BE2C (cell line): ENCODE data around the gene TMEM120B.
A peak's percentile ranks its signal among the peaks of the same experiment; 100 is the strongest.

Experiments
- DNase-seq: peaks from one replicate; pipeline ENCODE4 v3.0.0-alpha.2; 2020
- H3K27me3 ChIP-seq: fragments of 250-450 bp; sonication (Bioruptor Pico); 2 replicates; pipeline ENCODE4 v1.5.1; 2020; ENCODE audit warnings: mild to moderate bottlenecking
- H3K36me3 ChIP-seq: fragments of 250-450 bp; sonication (Bioruptor Pico); 2 replicates; pipeline ENCODE4 v1.5.1; 2020; ENCODE audit warnings: mild to moderate bottlenecking
- H3K4me1 ChIP-seq: fragments of 250-450 bp; sonication (Bioruptor Pico); 2 replicates; pipeline ENCODE4 v1.5.1; 2020
- H3K4me3 ChIP-seq: 2 replicates; pipeline ENCODE4 v1.5.1; 2011; ENCODE audit warnings: low read depth, low read length
- H3K9me3 ChIP-seq: fragments of 250-450 bp; sonication (Bioruptor Pico); 2 replicates; pipeline ENCODE4 v1.5.1; 2020
- TF ChIP-seq, protein P1 (sequence below): IDR thresholded peaks from 2 replicates; pipeline ENCODE4 v1.5.1; 2012; ENCODE audit warnings: mild to moderate bottlenecking, low read depth, low read length

Gene TMEM120B

DNA sequence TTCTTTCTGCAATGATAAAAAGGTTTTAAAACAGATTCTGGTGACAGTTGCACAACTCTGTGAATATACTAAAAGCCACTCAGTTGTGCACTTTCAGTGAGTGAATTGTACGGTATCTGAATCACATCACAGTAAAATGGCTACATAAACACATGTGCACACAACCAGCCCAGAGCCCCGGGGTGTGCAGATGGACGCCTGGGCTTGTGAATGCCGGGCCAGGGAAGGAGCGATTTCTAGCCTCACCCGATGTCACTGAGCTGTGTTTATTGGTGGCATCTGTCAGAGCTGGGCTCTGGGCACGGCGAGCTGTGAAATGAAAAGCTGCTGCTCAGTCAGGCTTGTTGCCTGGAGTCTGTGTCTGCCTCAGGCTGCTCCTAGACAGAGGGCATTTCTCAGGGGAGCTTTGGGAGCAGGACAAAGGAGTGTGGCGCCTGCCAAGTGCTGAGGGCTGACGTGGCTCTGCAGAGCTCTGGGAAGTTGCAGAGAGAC lies 55.0 kb downstream of the TMEM120B start:
- H3K4me1 ChIP-seq, result peaks cover 32% of the 10 kb centered on the region
- no peak overlapping the region for H3K4me3 ChIP-seq
- H3K36me3 ChIP-seq, result peaks cover 25% of the 10 kb centered on the region
- DNase-seq, result peak; percentile 86
- no peaks in the 10 kb centered on the region for H3K27me3 ChIP-seq
- no peaks in the 10 kb centered on the region for H3K9me3 ChIP-seq
- TF ChIP-seq, protein P1, sequence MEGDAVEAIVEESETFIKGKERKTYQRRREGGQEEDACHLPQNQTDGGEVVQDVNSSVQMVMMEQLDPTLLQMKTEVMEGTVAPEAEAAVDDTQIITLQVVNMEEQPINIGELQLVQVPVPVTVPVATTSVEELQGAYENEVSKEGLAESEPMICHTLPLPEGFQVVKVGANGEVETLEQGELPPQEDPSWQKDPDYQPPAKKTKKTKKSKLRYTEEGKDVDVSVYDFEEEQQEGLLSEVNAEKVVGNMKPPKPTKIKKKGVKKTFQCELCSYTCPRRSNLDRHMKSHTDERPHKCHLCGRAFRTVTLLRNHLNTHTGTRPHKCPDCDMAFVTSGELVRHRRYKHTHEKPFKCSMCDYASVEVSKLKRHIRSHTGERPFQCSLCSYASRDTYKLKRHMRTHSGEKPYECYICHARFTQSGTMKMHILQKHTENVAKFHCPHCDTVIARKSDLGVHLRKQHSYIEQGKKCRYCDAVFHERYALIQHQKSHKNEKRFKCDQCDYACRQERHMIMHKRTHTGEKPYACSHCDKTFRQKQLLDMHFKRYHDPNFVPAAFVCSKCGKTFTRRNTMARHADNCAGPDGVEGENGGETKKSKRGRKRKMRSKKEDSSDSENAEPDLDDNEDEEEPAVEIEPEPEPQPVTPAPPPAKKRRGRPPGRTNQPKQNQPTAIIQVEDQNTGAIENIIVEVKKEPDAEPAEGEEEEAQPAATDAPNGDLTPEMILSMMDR, result no peak

DNA sequence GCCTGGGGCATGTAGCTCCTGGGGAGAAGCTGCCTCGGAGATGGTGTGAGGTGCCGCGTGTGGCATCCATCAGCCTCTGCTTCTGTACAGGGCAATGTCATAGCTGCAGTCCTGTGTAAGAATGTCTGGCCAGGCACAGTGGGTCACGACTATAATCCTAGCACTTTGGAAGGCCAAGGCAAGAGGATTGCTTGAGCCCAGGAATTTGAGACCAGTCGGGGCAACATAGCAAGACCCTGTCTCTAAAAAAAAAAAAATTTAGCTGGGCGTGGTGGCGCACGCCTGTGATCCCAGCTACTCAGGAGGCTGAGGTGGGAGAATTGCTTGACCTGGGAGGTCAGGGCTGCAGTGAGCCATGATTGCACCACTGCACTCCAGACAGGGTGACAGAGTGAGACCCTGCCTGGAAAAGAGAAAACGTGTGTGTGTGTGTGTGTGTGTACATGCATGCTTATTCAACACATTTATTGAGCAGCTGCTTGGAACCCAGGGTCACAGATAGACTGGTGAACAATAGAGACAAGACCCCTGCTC lies 56.8 kb downstream of the TMEM120B start:
- Histone ChIP-seq H3K4me1 (peaks cover 38% of the 10 kb centered on the region), H3K4me3 (no peak overlapping the region), H3K27me3 (no peaks in the 10 kb centered on the region), H3K9me3 (no peaks in the 10 kb centered on the region), H3K36me3 (peaks cover 14% of the 10 kb centered on the region)
- DNase-seq, result no peak
- TF ChIP-seq, protein P1, result no peak

DNA sequence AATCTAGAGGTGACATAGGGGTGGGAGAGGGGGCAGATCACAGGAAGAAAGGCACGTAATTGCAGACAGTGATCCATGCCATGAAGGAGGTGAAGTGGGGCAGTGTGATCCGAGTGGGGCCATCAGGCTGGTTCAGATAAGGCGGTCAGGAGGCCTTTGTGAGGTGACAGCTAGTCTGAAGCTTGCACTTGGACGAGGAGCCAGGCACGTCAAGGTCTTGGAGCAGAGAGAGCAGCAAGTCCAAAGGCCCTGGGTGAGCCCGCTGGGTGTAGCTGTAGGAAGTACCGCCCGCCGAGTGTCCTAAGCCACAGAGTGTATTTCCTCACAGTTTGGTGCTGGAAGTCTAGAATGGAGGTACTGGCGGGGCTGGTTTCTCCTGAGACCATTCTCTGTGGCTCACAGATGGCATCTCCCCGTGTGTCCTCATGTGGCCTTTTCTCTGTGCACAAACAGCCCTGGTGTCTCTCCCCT lies 57.3 kb downstream of the TMEM120B start:
- no peaks in the 10 kb centered on the region for H3K9me3 ChIP-seq
- H3K4me3 ChIP-seq, result no peak overlapping the region
- no peaks in the 10 kb centered on the region for H3K27me3 ChIP-seq
- H3K4me1 ChIP-seq, result peaks cover 38% of the 10 kb centered on the region
- TF ChIP-seq, protein P1, result no peak
- DNase-seq, result no peak
- peaks cover 13% of the 10 kb centered on the region for H3K36me3 ChIP-seq

DNA sequence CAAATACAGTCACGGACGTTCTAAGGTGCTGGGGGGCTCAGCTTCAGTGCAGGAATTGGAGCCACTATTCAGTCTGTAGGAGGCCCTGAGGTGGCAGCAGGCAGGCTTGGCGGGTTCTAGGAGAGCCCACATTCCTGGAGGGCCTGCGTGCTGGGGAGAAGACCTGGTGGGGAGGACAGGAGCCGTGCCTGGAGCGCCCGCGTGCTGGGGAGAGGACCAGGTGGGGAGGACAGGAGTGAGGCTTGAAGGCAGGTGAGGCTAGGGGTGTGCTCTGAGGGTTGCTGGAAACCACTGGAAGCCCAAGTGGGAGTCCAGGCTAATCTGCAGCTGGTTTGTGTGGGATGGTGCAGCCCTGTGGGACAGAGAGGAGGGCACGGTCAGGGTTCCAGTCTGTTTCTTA lies 57.8 kb downstream of the TMEM120B start:
- H3K4me1 ChIP-seq, result peaks cover 38% of the 10 kb centered on the region
- TF ChIP-seq, protein P1, result no peak
- no peak overlapping the region for H3K4me3 ChIP-seq

DNA sequence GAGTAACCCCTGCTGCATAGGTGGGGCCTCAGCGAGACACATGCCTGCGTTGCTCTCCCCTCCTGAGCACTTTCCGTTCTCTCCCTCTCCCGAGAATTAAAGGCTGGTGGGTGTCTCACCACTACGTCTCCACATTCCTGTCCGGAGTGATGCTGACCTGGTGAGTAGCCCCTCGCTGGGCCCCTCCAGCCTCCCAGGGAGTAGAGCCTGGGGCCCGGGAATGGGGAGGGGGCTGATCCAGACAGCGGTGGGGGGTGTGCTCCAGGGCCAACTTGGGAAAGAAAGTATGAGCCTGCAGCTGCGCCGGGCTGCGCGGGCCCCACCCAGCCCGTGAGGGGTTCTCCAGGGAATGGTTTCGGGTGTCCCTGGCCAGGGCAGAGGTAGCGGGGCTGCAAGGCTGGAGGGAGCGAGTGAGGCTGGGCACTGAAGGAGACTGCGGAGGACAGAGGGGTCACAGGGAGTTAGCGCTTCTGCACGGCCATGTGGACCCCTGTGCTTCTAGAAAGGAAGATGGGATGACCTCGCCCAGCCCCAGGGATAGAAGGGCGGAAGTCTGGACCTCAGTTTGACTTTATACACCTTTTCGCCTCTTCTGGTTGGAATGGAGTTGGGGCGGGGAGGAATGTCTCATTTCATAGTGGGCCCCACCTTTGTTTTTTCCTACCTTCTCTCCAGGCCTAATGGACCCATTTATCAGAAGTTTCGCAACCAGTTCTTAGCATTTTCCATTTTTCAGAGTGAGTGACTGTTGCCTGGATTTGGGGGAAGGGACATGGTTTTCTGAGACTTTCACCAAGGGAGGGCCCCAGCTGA lies 58.5 kb downstream of the TMEM120B start:
- H3K4me3 ChIP-seq, result no peak overlapping the region
- H3K36me3 ChIP-seq, result peaks cover 8% of the 10 kb centered on the region
- peaks cover 34% of the 10 kb centered on the region for H3K4me1 ChIP-seq
- DNase-seq, result no peak
- TF ChIP-seq, protein P1, result no peak
- no peaks in the 10 kb centered on the region for H3K9me3 ChIP-seq
- H3K27me3 ChIP-seq, result no peaks in the 10 kb centered on the region

More for the DNA sequence above, 57.8 kb downstream of the TMEM120B start:
- Histone ChIP-seq H3K36me3 (peaks cover 11% of the 10 kb centered on the region), H3K27me3 (no peaks in the 10 kb centered on the region), H3K9me3 (no peaks in the 10 kb centered on the region)
- DNase-seq, result no peak
